Calu3 (cell line): ENCODE results near the gene IDUA. TPM values are rescaled to one million over a fixed set of nuclear protein-coding genes. Genes with fewer than 3 reads are reported as not detected.

Experiments used
- BruUV-seq: library from RNA; stranded (reverse); fragments of 400-500 nt; replicated peaks from 2 replicates; lab custom pipeline; 2021; lab: Mats Ljungman, UMichigan
- CTCF ChIA-PET: fragments of 300-600 bp; sonication (Branson Sonifier 250); formaldehyde crosslinking; loops from one replicate; lab custom pipeline; 2022; ENCODE audit warnings: antibody characterized with exemption; lab: Charles Lee
- DNase-seq: peaks from one replicate; pipeline ENCODE4 v3.0.0; 2022
- H3K27ac Mint-ChIP-seq: one replicate; pipeline ENCODE4 v1.8.0; 2022; ENCODE audit warnings: mixed read lengths; ENCODE audit not compliant: unreplicated experiment
- H3K27me3 Mint-ChIP-seq: one replicate; pipeline ENCODE4 v1.8.0; 2022; ENCODE audit warnings: mixed read lengths; ENCODE audit not compliant: unreplicated experiment
- H3K36me3 Mint-ChIP-seq: one replicate; pipeline ENCODE4 v1.8.0; 2022; ENCODE audit warnings: mild to moderate bottlenecking, moderate library complexity, mixed read lengths; ENCODE audit not compliant: insufficient read depth, unreplicated experiment
- H3K4me1 Mint-ChIP-seq: one replicate; pipeline ENCODE4 v1.8.0; 2022; ENCODE audit warnings: mild to moderate bottlenecking, low read depth, mixed read lengths; ENCODE audit not compliant: unreplicated experiment
- H3K4me3 Mint-ChIP-seq: one replicate; pipeline ENCODE4 v1.8.0; 2022; ENCODE audit warnings: mild to moderate bottlenecking, low read depth, moderate library complexity, mixed read lengths; ENCODE audit not compliant: unreplicated experiment
- H3K9me3 Mint-ChIP-seq: one replicate; pipeline ENCODE4 v1.8.0; 2022; ENCODE audit warnings: low read depth, mixed read lengths; ENCODE audit not compliant: unreplicated experiment
- CTCF ChIP-seq: fragments of 200-600 bp; IDR thresholded peaks from one replicate; pipeline ENCODE4 v1.8.0; 2022; ENCODE audit warnings: antibody characterized with exemption; ENCODE audit not compliant: unreplicated experiment
- intact Hi-C: fragments of 100-400 bp; cut with micrococcal nuclease; formaldehyde crosslinking; loops from one replicate; pipeline ENCODE4 v1.10.0; 2022; ENCODE audit not compliant: unreplicated experiment
- total RNA-seq: library from RNA; stranded (reverse); gene quantifications from 2 replicates; pipeline ENCODE4 v1.2.3, GENCODE V29; 2022

Gene IDUA
- total RNA-seq, 1 experiment from 2014 or later: 38.8 TPM

- Mint-ChIP-seq H3K9me3 (no peaks in the 10 kb centered on the region), H3K27ac (no peak overlapping the region), H3K4me1 (no peaks in the 10 kb centered on the region), H3K27me3 (peaks cover 2% of the 10 kb centered on the region), H3K4me3 (no peak overlapping the region), H3K36me3 (peaks cover 35% of the 10 kb centered on the region)
- intact Hi-C loops: no loop called here
- BruUV-seq: no TSS peak
- no peak for DNase-seq
- CTCF ChIA-PET: no interaction called here
- TF ChIP-seq CTCF: no peak
These were observed 27.7 kb downstream of the IDUA start for GRCh38 chr4:1014291-1015167.

GRCh38 chr4:1015179-1015578, 28.3 kb downstream of the IDUA start:
- Mint-ChIP-seq H3K4me3 (no peak overlapping the region), H3K27me3 (no peaks in the 10 kb centered on the region), H3K36me3 (peaks cover 30% of the 10 kb centered on the region), H3K27ac (no peak overlapping the region), H3K9me3 (no peaks in the 10 kb centered on the region), H3K4me1 (no peaks in the 10 kb centered on the region)
- intact Hi-C loops: no loop called here
- no peak for DNase-seq
- CTCF ChIA-PET: no interaction called here
- no TSS peak for BruUV-seq
- no peak for TF ChIP-seq CTCF

- TF ChIP-seq CTCF: no peak
- DNase-seq: no peak
- CTCF ChIA-PET: no interaction called here
- intact Hi-C loops: no loop called here
- no TSS peak for BruUV-seq
- H3K27me3 Mint-ChIP-seq: no peaks in the 10 kb centered on the region
- peaks cover 24% of the 10 kb centered on the region for H3K36me3 Mint-ChIP-seq
- no peak overlapping the region for H3K27ac Mint-ChIP-seq
- H3K4me1 Mint-ChIP-seq: no peaks in the 10 kb centered on the region
- H3K4me3 Mint-ChIP-seq: no peak overlapping the region
- H3K9me3 Mint-ChIP-seq: no peaks in the 10 kb centered on the region
These were observed 28.9 kb downstream of the IDUA start for GRCh38 chr4:1015746-1016145.

- H3K27me3 Mint-ChIP-seq: no peaks in the 10 kb centered on the region
- H3K4me3 Mint-ChIP-seq: no peak overlapping the region
- no peak for DNase-seq
- no peaks in the 10 kb centered on the region for H3K9me3 Mint-ChIP-seq
- peaks cover 16% of the 10 kb centered on the region for H3K36me3 Mint-ChIP-seq
- intact Hi-C loops: no loop called here
- no peak overlapping the region for H3K27ac Mint-ChIP-seq
- no peaks in the 10 kb centered on the region for H3K4me1 Mint-ChIP-seq
- BruUV-seq: no TSS peak
- TF ChIP-seq CTCF: no peak
- CTCF ChIA-PET: no interaction called here
These were observed 30.4 kb downstream of the IDUA start for GRCh38 chr4:1017211-1017610.
